Stimulated activated CD4-positive, alpha-beta T cell treated with anti-CD3 and anti-CD28 coated beads, Interleukin-1b, Interleukin-23, amount 100 ng/mL, for 24 hours (primary cell): ENCODE data around the gene PTPRZ1.

Experiments
- DNase-seq, 4 experiments: peaks; one replicate each; pipeline ENCODE4 v3.0.0-alpha.2; 2020; ENCODE audit warnings: low read depth in 4 of 4, low spot score in 1 of 4

The PTPRZ1 gene

GRCh38 chr7:122103064-122103463 is 230.1 kb downstream of the PTPRZ1 start:
- DNase-seq = no peak
